H7 (cell line): ENCODE results near the gene NEK4. TPM values are rescaled to one million over a fixed set of nuclear protein-coding genes. Genes with fewer than 3 reads are reported as not detected.

Source experiments
- DNase-seq: peaks from one replicate; pipeline ENCODE4 v3.0.0; 2012
- H3K27me3 ChIP-seq: 2 replicates; pipeline ENCODE4 v1.6.0; 2011; ENCODE audit warnings: mild to moderate bottlenecking, low read length; ENCODE audit not compliant: control insufficient read depth, insufficient read depth
- H3K36me3 ChIP-seq: replicated peaks from 2 replicates; pipeline ENCODE4 v1.5.1; 2011; ENCODE audit warnings: low read length; ENCODE audit not compliant: control insufficient read depth, insufficient read depth
- H3K4me3 ChIP-seq: 2 replicates; pipeline ENCODE4 v1.5.1; 2011; ENCODE audit warnings: low read depth, mild to moderate bottlenecking, control low read depth, low read length, moderate library complexity; ENCODE audit not compliant: insufficient read depth
- total RNA-seq: library from RNA; depleted of rRNA; stranded (reverse); fragments of >200 nt; shearing (Covaris generic); gene quantifications from 2 replicates; pipeline ENCODE4 v1.2.3, GENCODE V29; 2014

Gene NEK4
- total RNA-seq, 1 experiment from 2014 or later: 26.2 TPM

GRCh38 chr3:52788890-52789745, 18.4 kb upstream of the NEK4 start:
- Histone ChIP-seq H3K27me3 (no peaks in the 10 kb centered on the region), H3K36me3 (no peaks in the 10 kb centered on the region), H3K4me3 (no peak overlapping the region)
- DNase-seq: no peak

GRCh38 chr3:52787672-52788625, 17.2 kb upstream of the NEK4 start:
- Histone ChIP-seq H3K36me3 (no peaks in the 10 kb centered on the region), H3K4me3 (no peak overlapping the region), H3K27me3 (no peaks in the 10 kb centered on the region)
- peak; percentile 65 for DNase-seq

GRCh38 chr3:52787246-52787645, 16.5 kb upstream of the NEK4 start:
- Histone ChIP-seq H3K36me3 (no peaks in the 10 kb centered on the region), H3K4me3 (no peak overlapping the region), H3K27me3 (no peaks in the 10 kb centered on the region)
- DNase-seq: peak; percentile 38

GRCh38 chr3:52786330-52787215, 15.8 kb upstream of the NEK4 start:
- H3K27me3 ChIP-seq: no peaks in the 10 kb centered on the region
- H3K36me3 ChIP-seq: no peaks in the 10 kb centered on the region
- no peak for DNase-seq
- no peak overlapping the region for H3K4me3 ChIP-seq

- Histone ChIP-seq H3K27me3 (no peaks in the 10 kb centered on the region), H3K36me3 (no peaks in the 10 kb centered on the region), H3K4me3 (no peak overlapping the region)
- no peak for DNase-seq
These were observed 14.3 kb upstream of the NEK4 start for GRCh38 chr3:52784931-52785590.

GRCh38 chr3:52784021-52784621, 13.4 kb upstream of the NEK4 start:
- DNase-seq: no peak
- H3K27me3 ChIP-seq: no peaks in the 10 kb centered on the region
- no peaks in the 10 kb centered on the region for H3K36me3 ChIP-seq
- no peak overlapping the region for H3K4me3 ChIP-seq

- Histone ChIP-seq H3K36me3 (no peaks in the 10 kb centered on the region), H3K4me3 (no peak overlapping the region), H3K27me3 (no peaks in the 10 kb centered on the region)
- DNase-seq: no peak
These were observed 12.4 kb upstream of the NEK4 start for GRCh38 chr3:52783211-52783555.

- peak; percentile 45 for DNase-seq
- H3K36me3 ChIP-seq: no peaks in the 10 kb centered on the region
- H3K27me3 ChIP-seq: no peaks in the 10 kb centered on the region
- no peak overlapping the region for H3K4me3 ChIP-seq
These were observed 11.9 kb upstream of the NEK4 start for GRCh38 chr3:52782412-52783210.

- Histone ChIP-seq H3K4me3 (no peak overlapping the region), H3K36me3 (no peaks in the 10 kb centered on the region), H3K27me3 (no peaks in the 10 kb centered on the region)
- peak; percentile 21 for DNase-seq
These were observed 11.0 kb upstream of the NEK4 start for GRCh38 chr3:52781741-52782140.

- Histone ChIP-seq H3K36me3 (no peaks in the 10 kb centered on the region), H3K4me3 (no peak overlapping the region), H3K27me3 (no peaks in the 10 kb centered on the region)
- DNase-seq: no peak
These were observed 9.3 kb upstream of the NEK4 start for GRCh38 chr3:52779837-52780585.

- Histone ChIP-seq H3K4me3 (no peak overlapping the region), H3K27me3 (no peaks in the 10 kb centered on the region), H3K36me3 (no peaks in the 10 kb centered on the region)
- DNase-seq: peak; percentile 17
These were observed 8.5 kb upstream of the NEK4 start for GRCh38 chr3:52779011-52779836.
